Dermis microvascular lymphatic vessel endothelial cell (primary cell): Measurements from ENCODE around the gene LTBR. TPM values are rescaled to one million over a fixed set of nuclear protein-coding genes. Genes with fewer than 3 reads are reported as not detected.

Source experiments
- DNase-seq, 2 donors: peaks; one replicate each; pipeline versions ENCODE4 v3.0.0 to v3.0.0-alpha.2; 2010; ENCODE audit warnings: low read depth in 2 of 2
- total RNA-seq: library from RNA; depleted of rRNA; stranded (reverse); fragments of >200 nt; gene quantifications from 2 replicates; pipeline ENCODE4 v1.2.1, GENCODE V29; 2014

The LTBR gene
- total RNA-seq, 1 donor from 2014 or later: 30.7 TPM

- DNase-seq: no peak
Observed at GRCh38 chr12:6346235-6346832, 37.6 kb upstream of the LTBR start.

GRCh38 chr12:6346942-6347341 lies 37.0 kb upstream of the LTBR start:
- DNase-seq: no peak

GRCh38 chr12:6347367-6348338 lies 36.3 kb upstream of the LTBR start:
- peak in 1 of 2 donors; percentile 81 for DNase-seq

- no peak for DNase-seq
Observed at GRCh38 chr12:6351622-6352021, 32.3 kb upstream of the LTBR start.

GRCh38 chr12:6352193-6353173 lies 31.5 kb upstream of the LTBR start:
- peak; percentile 57 to 59 for DNase-seq

- DNase-seq: no peak
Observed at GRCh38 chr12:6354495-6355393, 29.2 kb upstream of the LTBR start.

GRCh38 chr12:6355491-6356373 lies 28.2 kb upstream of the LTBR start:
- no peak for DNase-seq

GRCh38 chr12:6356374-6356820 lies 27.6 kb upstream of the LTBR start:
- no peak for DNase-seq

- DNase-seq: no peak
Observed at GRCh38 chr12:6358881-6359280, 25.1 kb upstream of the LTBR start.

- DNase-seq: no peak
Observed at GRCh38 chr12:6360080-6360571, 23.8 kb upstream of the LTBR start.

- no peak for DNase-seq
Observed at GRCh38 chr12:6360578-6361490, 23.1 kb upstream of the LTBR start.

GRCh38 chr12:6361834-6362233 lies 22.1 kb upstream of the LTBR start:
- peak in 1 of 2 donors; percentile 42 for DNase-seq

GRCh38 chr12:6362403-6362802 lies 21.6 kb upstream of the LTBR start:
- no peak for DNase-seq

- no peak for DNase-seq
Observed at GRCh38 chr12:6363010-6363329, 21.0 kb upstream of the LTBR start.

GRCh38 chr12:6363330-6364043 lies 20.5 kb upstream of the LTBR start:
- DNase-seq: peak in 1 of 2 donors; percentile 76

GRCh38 chr12:6364044-6364374 lies 20.0 kb upstream of the LTBR start:
- no peak for DNase-seq

GRCh38 chr12:6367065-6367968 lies 16.6 kb upstream of the LTBR start:
- DNase-seq: peak; percentile 64 to 76
